Activated CD8-positive, alpha-beta memory T cell treated with anti-CD3 and anti-CD28 coated beads, Interleukin-2, amount 10 ng/mL, durations not matched to agents 7 days and 5 days (primary cell): Measurements from ENCODE around the gene DCUN1D3. TPM values are rescaled to one million over a fixed set of nuclear protein-coding genes. Genes with fewer than 3 reads are reported as not detected.
"Not testable (repeated sequence)": the region's sequence is repeated elsewhere in the genome, so short reads cannot be mapped to it uniquely, and the experiment has no call there.

Experiments
- ATAC-seq: fragments of 150-1000 bp; cut with Tn5 transposase; one replicate; pipeline ENCODE4 v1.10.0; 2021; ENCODE audit warnings: moderate library complexity
- CTCF ChIA-PET: fragments of 350-600 bp; sonication (Branson Sonifier 250); formaldehyde crosslinking; loops from one replicate; lab custom pipeline; 2021; ENCODE audit warnings: antibody characterized with exemption; lab: Charles Lee
- DNase-seq: peaks from one replicate; pipeline ENCODE4 v3.0.0-alpha.2; 2020
- H3K27ac Mint-ChIP-seq: one replicate; pipeline ENCODE4 v1.8.0; 2021; ENCODE audit warnings: mild to moderate bottlenecking, mixed read lengths
- H3K27me3 Mint-ChIP-seq: one replicate; pipeline ENCODE4 v1.8.0; 2021; ENCODE audit warnings: mixed read lengths
- H3K36me3 Mint-ChIP-seq: one replicate; pipeline ENCODE4 v1.8.0; 2021; ENCODE audit warnings: mild to moderate bottlenecking, mixed read lengths
- H3K4me1 Mint-ChIP-seq: one replicate; pipeline ENCODE4 v1.8.0; 2021; ENCODE audit warnings: mixed read lengths
- H3K4me3 Mint-ChIP-seq: one replicate; pipeline ENCODE4 v1.8.0; 2021; ENCODE audit warnings: mild to moderate bottlenecking, moderate library complexity, mixed read lengths
- H3K9me3 Mint-ChIP-seq: one replicate; pipeline ENCODE4 v1.8.0; 2022; ENCODE audit warnings: low read depth, mixed read lengths
- total RNA-seq, 2 experiments: library from RNA; stranded (reverse); gene quantifications; one replicate each; pipeline ENCODE4 v1.2.3, GENCODE V29; 2021

Gene DCUN1D3, protein sequence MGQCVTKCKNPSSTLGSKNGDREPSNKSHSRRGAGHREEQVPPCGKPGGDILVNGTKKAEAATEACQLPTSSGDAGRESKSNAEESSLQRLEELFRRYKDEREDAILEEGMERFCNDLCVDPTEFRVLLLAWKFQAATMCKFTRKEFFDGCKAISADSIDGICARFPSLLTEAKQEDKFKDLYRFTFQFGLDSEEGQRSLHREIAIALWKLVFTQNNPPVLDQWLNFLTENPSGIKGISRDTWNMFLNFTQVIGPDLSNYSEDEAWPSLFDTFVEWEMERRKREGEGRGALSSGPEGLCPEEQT
- 10 to 100 TPM; 18.1 to 24.4 TPM for total RNA-seq

DNA sequence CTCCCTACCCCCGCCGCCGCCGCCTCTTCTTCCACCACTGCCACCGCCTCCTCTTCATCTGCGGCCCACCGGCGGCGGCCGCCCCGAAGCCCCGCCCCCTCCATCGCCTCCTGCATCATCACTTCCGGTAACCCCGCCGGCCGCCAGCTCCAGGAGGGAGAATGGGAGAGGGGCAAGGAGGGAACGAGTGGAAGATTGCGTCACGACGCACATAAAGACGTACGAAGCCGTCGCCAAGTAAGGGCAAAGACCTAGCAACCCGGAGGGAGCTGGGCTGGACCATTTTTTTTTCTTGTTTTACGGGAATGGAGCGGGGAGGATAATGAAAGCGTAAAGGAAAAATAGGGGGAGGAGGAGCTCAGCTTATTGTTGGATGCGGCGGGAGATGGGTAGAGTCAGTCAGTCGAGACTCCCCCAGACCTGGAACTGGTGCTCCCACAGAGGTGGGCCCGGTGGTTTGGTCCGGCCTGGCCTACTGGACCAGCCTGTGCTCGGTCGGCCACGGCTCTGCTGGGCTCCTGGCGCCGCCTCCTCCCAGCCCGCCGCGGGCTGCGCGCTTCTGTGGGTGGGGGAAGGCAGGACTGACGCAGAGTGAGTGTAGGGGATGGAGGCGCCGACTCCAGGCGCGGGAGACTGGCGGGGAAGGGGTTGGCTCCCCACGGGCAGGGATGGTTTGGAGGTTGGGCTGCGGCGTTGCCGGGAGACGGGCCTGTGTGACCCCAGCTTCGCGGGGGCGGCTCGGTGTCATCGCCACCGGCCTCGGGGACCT lies at the start of gene DCUN1D3, which contains the start of gene LYRM1:
TSS of gene DCUN1D3 (minus strand) at position 60 of the 769 bp plus-strand sequence. CDS start 37,820 bp downstream, outside the sequence.
TSS of gene LYRM1 (plus strand) at position 473 of the 769 bp plus-strand sequence. CDS start 14,785 bp downstream, outside the sequence.
- peak within 1 kb of the TSS; percentile 99 for H3K27ac Mint-ChIP-seq
- ATAC-seq, result peak; percentile 78
- peak; percentile 95 for DNase-seq
- H3K36me3 Mint-ChIP-seq, result peaks cover 61% of the 10 kb centered on the region
- CTCF ChIA-PET, result interaction anchor here (0.6 to 3.7 kb wide), 11 partner anchors 10 to 288 kb away, joined by 3 to 24 read pairs (median 6); no protein-coding TSS in a partner anchor
- H3K27me3 Mint-ChIP-seq, result no peaks in the 10 kb centered on the region
- no peaks in the 10 kb centered on the region for H3K9me3 Mint-ChIP-seq
- H3K4me1 Mint-ChIP-seq, result peaks cover 75% of the 10 kb centered on the region
- peak within 1 kb of the TSS; percentile 97 for H3K4me3 Mint-ChIP-seq

DNA sequence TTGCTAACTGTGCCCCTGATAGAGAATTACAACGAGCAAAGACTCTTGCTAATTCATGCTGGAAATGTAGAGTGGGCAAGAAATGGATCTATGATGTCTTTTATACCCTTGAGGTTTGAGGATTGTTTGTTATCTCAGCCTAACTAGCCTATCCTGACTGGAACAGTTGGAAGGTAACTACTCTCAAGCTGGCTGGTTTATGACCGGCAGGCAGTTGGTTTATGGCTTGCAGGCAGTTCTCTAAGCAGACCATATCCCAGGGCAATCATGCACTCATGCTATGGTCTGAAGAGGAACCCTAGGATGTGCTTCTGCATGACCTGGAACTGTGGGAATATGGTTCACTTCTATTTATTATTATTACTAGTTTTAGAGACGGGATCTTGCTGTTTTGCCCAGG lies 49.5 kb upstream of the DCUN1D3 start:
- no peak for ATAC-seq
- no peaks in the 10 kb centered on the region for H3K9me3 Mint-ChIP-seq
- no peaks in the 10 kb centered on the region for H3K27me3 Mint-ChIP-seq
- H3K4me3 Mint-ChIP-seq, result no peak overlapping the region
- H3K36me3 Mint-ChIP-seq, result no peaks in the 10 kb centered on the region
- CTCF ChIA-PET, result no interaction called here
- no peak overlapping the region for H3K27ac Mint-ChIP-seq
- DNase-seq, result no peak
- peaks cover 11% of the 10 kb centered on the region for H3K4me1 Mint-ChIP-seq

DNA sequence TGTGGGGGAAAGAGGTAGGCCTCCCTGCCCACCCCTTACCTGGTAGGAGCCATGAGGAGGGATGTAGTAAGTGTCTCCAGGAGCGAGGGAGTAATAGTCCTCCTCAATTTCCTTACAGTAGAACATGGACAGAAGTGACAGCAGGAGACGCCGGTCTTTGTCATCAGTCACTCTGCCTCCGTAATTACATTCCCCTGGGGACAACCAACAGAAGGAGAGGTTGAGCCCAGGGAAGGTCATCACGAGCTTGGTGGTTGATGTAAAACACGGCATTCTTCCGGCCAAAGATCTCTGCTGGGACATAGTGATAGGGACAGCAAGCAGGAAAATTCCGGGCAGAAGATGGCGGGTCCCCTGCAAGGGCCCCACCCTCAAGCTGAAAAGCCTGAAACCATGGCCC lies 48.3 kb upstream of the DCUN1D3 start:
- Mint-ChIP-seq H3K9me3 (no peaks in the 10 kb centered on the region), H3K4me3 (no peak overlapping the region), H3K36me3 (no peaks in the 10 kb centered on the region), H3K4me1 (peaks cover 22% of the 10 kb centered on the region), H3K27me3 (no peaks in the 10 kb centered on the region), H3K27ac (no peak overlapping the region)
- ATAC-seq (no peak), DNase-seq (no peak)
- CTCF ChIA-PET, result interaction anchor here (1.1 to 1.4 kb wide), 2 partner anchors 20 to 142 kb away, joined by 3 read pairs; partner anchors contain the start of genes ERI2 and REXO5

DNA sequence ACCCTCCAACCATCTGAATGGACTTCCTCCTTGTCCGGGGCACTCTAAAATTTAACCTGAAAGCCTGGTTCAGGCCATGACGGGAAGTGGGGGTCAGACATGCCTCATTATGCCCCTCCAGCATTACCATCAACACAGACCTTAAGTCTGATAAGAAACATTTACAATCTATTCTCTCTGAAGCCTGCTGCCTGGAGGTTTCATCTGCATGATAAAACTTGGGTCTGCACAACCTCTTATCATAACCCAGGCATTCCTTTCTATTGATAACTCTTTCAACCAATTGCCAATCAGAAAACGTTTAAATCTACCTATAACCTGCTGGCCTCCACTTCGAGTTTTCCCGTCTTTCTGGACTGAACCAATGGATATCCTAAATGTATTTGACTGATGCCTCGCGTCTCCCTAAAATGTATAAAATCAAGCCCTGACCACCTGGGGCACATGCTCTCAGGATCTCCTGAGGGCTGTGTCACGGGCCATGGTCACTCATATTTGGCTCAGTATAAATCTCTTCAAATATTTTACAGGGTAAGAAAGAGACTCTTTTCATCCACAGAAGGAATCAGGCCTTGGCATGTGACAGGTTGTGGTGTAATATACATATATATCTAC lies 46.0 kb upstream of the DCUN1D3 start:
- Mint-ChIP-seq H3K4me1 (peaks cover 45% of the 10 kb centered on the region), H3K9me3 (no peaks in the 10 kb centered on the region), H3K27me3 (no peaks in the 10 kb centered on the region), H3K36me3 (no peaks in the 10 kb centered on the region), H3K4me3 (no peak overlapping the region), H3K27ac (peak overlapping the region; percentile 61)
- CTCF ChIA-PET, result no interaction called here
- no peak for DNase-seq
- ATAC-seq, result no peak

DNA sequence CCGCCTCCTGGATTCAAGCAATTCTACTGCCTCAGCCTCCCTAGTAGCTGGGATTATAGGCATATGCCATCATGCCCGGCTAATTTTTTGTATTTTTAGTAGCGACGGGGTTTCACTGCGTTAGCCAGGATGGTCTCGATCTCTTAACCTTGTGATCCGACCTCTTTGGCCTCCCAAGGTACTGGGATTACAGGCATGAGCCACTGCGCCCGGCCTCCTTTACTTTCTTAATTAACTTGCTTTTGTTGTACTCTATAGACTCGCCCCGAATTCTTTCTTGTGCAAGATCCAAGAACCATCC lies 45.4 kb upstream of the DCUN1D3 start:
- H3K4me3 Mint-ChIP-seq, H3K9me3 Mint-ChIP-seq, CTCF ChIA-PET, ATAC-seq, H3K27me3 Mint-ChIP-seq, H3K36me3 Mint-ChIP-seq, DNase-seq: not testable (repeated sequence)
- Mint-ChIP-seq H3K27ac (peak overlapping the region; percentile 13), H3K4me1 (peaks cover 50% of the 10 kb centered on the region)

DNA sequence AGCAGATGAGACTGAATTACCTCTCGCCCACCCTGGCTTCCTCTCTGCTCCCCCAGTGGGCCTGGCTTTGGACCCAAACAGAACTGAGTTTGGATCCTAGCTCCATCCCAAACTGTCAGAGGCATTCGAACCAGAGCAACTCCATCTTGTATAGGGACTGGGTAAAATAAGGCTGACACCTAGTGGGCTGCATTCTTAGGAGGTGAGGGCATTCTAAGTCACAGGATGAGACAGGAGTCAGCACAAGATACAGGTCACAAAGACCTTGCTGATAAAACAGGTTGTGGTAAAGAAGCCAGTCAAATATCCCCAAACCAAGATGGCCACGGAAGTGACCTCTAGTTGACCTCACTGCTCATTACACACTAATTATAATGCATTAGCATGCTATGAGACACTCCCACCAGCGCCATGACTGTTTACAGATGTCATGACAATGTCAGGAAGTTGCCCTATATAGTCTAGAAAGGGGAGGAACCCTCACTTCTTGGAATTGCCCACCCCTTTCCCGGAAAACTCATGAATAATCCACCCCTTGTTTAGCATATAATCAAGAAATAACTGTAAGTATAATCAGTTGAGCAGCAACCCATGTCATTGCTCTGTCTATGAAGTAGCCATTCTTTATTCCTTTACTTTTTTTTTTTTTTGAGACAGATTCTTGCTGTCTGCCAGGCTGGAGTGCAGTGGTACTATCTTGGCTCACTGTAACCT lies 44.9 kb upstream of the DCUN1D3 start:
- H3K36me3 Mint-ChIP-seq, result no peaks in the 10 kb centered on the region
- H3K27me3 Mint-ChIP-seq, result no peaks in the 10 kb centered on the region
- no peak overlapping the region for H3K4me3 Mint-ChIP-seq
- DNase-seq (peak; percentile 93), ATAC-seq (peak; percentile 79)
- H3K9me3 Mint-ChIP-seq, result no peaks in the 10 kb centered on the region
- peak overlapping the region; percentile 88 for H3K27ac Mint-ChIP-seq
- CTCF ChIA-PET, result interaction anchor here (0.6 to 1.9 kb wide), 10 partner anchors 8 to 138 kb away, joined by 3 to 13 read pairs (median 6); partner anchors contain the start of gene REXO5
- peaks cover 54% of the 10 kb centered on the region for H3K4me1 Mint-ChIP-seq

DNA sequence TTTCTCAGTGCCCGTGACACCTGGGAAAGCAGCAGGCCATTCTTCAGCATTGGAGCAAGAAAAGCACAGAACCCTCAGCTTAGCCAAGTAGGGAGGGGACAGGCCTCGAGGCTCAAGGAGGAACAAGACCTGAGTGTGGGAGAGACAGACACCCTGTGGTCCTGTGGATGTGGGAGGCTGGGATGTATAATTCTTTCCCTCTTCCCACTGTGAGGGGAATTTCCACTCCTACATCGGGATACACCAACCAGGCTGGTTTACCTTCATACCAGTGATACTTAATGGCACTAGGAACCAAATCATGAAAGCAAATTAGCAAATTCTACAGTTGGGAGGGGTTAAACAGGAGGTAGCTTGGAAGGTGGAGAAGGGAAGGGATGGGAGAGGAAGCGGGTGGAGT lies 42.1 kb upstream of the DCUN1D3 start:
- peaks cover 78% of the 10 kb centered on the region for H3K4me1 Mint-ChIP-seq
- DNase-seq (no peak), ATAC-seq (no peak)
- H3K36me3 Mint-ChIP-seq, result no peaks in the 10 kb centered on the region
- CTCF ChIA-PET, result interaction anchor here (1.6 to 2.2 kb wide), 2 partner anchors 69 to 93 kb away, joined by 3 to 11 read pairs; no protein-coding TSS in a partner anchor
- no peaks in the 10 kb centered on the region for H3K27me3 Mint-ChIP-seq
- H3K27ac Mint-ChIP-seq, result peak overlapping the region; percentile 88
- H3K4me3 Mint-ChIP-seq, result no peak overlapping the region
- H3K9me3 Mint-ChIP-seq, result no peaks in the 10 kb centered on the region

DNA sequence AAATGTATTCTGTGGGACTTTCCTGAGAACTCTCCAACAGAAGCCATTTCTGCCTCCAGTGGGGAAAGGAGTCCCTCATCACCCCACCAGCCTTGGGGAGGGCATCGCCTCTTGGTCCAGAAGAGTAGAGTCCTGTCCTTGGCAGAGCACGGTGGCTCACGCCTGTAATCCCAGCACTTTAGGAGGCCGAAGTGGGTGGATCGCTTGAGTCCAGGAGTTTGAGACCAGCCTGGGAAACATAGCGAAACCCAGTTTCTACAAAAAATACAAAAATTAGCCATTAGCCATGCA lies 41.4 kb upstream of the DCUN1D3 start:
- Mint-ChIP-seq H3K4me1 (peaks cover 79% of the 10 kb centered on the region), H3K9me3 (no peaks in the 10 kb centered on the region), H3K4me3 (no peak overlapping the region), H3K27ac (peak overlapping the region; percentile 81), H3K27me3 (no peaks in the 10 kb centered on the region), H3K36me3 (no peaks in the 10 kb centered on the region)
- no peak for ATAC-seq
- CTCF ChIA-PET, result interaction anchor here (1.2 to 2.2 kb wide), 3 partner anchors 31 to 92 kb away, joined by 3 to 11 read pairs (median 3); no protein-coding TSS in a partner anchor
- DNase-seq, result no peak

DNA sequence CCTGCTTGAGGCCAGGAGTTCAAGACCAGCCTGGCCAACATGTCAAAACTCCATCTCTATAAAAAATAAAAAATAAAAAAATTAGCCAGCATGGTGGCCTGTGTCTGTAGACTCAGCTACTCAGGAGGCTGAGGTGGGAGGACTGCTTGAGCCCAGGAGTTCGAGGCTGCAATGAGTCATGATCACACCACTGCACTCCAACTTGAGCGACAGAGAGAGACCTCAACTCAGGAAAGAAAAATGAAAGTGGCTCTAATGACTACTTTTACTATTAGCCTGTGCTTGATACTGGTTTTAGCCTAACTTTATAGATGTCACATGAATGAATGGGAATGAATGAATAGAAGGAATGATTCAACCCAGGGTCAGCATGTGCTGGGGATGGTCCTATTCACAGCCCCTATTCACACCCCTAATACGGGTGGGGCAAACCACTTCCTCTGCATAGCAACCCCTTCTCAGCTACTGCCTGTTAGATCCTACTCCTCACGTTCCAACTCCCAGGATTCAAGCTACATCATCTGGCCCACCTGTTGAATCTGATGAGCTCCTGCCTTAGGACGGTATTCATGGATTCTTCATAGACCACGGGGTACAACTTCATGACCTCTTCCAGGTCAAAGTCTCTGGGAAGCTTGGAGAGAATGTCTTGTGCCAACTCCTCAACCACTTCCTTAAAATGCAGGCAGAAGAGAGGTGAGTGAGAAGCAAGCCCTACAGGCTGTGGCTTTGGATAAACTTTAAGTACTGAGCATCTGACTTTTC lies 40.9 kb upstream of the DCUN1D3 start:
- H3K4me3 Mint-ChIP-seq, result peak overlapping the region; percentile 6
- peak overlapping the region; percentile 81 for H3K27ac Mint-ChIP-seq
- no peaks in the 10 kb centered on the region for H3K36me3 Mint-ChIP-seq
- H3K27me3 Mint-ChIP-seq, result no peaks in the 10 kb centered on the region
- ATAC-seq, result peak; percentile 7
- peaks cover 81% of the 10 kb centered on the region for H3K4me1 Mint-ChIP-seq
- CTCF ChIA-PET, result interaction anchor here (1.2 to 2.2 kb wide), 3 partner anchors 30 to 92 kb away, joined by 3 to 11 read pairs (median 3); no protein-coding TSS in a partner anchor
- no peaks in the 10 kb centered on the region for H3K9me3 Mint-ChIP-seq
- peak; percentile 56 for DNase-seq

DNA sequence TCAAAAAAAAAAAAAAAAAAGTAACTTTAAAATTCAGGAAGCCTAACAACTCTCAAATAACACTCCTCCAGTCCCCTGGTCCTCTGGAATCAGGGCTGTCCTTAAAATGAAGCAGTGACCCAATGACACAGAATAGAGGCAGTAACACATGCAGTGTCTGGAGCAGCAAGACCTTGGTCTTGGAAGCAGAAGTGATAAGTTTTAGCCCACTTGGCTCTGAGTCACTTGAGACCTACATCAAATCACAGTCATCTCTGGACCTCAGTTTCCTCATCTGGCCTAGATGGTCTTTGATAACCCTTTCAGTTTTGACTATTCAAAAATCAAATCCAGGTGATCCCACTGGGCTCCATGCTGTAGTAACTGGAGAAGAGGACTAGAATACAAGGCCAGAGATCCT lies 39.5 kb upstream of the DCUN1D3 start:
- no peak for DNase-seq
- Mint-ChIP-seq H3K36me3 (peaks cover 2% of the 10 kb centered on the region), H3K4me3 (no peak overlapping the region), H3K27ac (no peak overlapping the region), H3K9me3 (no peaks in the 10 kb centered on the region), H3K4me1 (peaks cover 72% of the 10 kb centered on the region), H3K27me3 (no peaks in the 10 kb centered on the region)
- ATAC-seq, result no peak
- CTCF ChIA-PET, result interaction anchor here (2.0 kb wide), 1 partner anchor 89 kb away, joined by 7 read pairs; no protein-coding TSS in a partner anchor

DNA sequence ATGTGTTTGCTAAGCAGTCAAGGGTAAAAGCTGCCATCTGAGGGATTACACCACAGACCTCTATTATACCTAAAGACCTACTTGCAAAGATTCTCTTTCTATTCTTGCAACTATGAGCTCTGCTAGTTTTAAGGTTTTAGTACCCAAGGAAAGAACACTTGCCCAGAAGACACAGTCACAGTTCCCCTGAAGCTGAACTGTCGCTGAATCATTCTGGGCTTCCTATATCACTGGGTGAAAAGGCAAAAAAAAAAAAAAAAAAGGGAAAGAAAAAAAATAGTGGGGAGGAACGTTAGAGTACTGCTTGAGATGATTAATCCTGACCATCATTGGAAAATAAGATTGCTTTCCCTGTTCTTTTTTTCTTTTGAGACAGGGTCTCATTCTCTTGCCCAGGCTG lies 38.3 kb upstream of the DCUN1D3 start:
- CTCF ChIA-PET, result interaction anchor here (0.8 to 2.0 kb wide), 7 partner anchors 14 to 88 kb away, joined by 3 to 8 read pairs (median 3); no protein-coding TSS in a partner anchor

DNA sequence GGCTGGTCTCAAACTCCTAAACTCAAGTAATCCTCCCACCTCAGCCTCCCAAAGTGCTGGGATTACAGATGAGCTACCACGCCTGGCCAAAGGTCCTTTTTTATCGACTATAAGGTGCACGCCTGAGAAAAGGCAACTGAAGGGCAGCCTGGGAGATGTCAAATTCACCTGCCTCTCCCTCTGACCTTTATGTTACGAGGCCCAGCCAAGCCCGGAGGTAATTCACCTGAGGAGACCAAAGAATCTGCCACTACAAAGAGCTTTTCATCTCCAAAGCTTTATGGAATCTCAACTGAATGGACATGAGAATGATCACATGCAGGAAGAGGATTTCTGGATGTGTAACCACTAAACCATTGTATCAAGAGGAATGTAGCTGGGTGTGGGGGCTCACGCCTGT lies 37.6 kb upstream of the DCUN1D3 start:
- ATAC-seq (no peak), DNase-seq (no peak)
- peak overlapping the region; percentile 90 for H3K27ac Mint-ChIP-seq
- CTCF ChIA-PET, result interaction anchor here (0.8 to 2.0 kb wide), 4 partner anchors 15 to 87 kb away, joined by 3 to 8 read pairs (median 6); no protein-coding TSS in a partner anchor
- peaks cover 2% of the 10 kb centered on the region for H3K36me3 Mint-ChIP-seq
- peaks cover 54% of the 10 kb centered on the region for H3K4me1 Mint-ChIP-seq
- no peaks in the 10 kb centered on the region for H3K27me3 Mint-ChIP-seq
- H3K9me3 Mint-ChIP-seq, result no peaks in the 10 kb centered on the region
- no peak overlapping the region for H3K4me3 Mint-ChIP-seq

More for the DNA sequence above, 38.3 kb upstream of the DCUN1D3 start:
- Mint-ChIP-seq H3K4me3 (peak overlapping the region; percentile 3), H3K27me3 (no peaks in the 10 kb centered on the region), H3K36me3 (peaks cover 2% of the 10 kb centered on the region), H3K9me3 (no peaks in the 10 kb centered on the region), H3K27ac (peak overlapping the region; percentile 90), H3K4me1 (peaks cover 61% of the 10 kb centered on the region)
- DNase-seq (peak; percentile 60), ATAC-seq (peak; percentile 81)
